GM19372 (cell line): ENCODE measurements around the gene EWSR1.

ENCODE experiments used
- ATAC-seq: cut with Tn5 transposase; IDR thresholded peaks from one replicate; pipeline ENCODE4 v1.9.1; 2021; ENCODE audit warnings: mild to moderate bottlenecking, low read depth, moderate library complexity; ENCODE audit not compliant: unreplicated experiment

Gene EWSR1

DNA sequence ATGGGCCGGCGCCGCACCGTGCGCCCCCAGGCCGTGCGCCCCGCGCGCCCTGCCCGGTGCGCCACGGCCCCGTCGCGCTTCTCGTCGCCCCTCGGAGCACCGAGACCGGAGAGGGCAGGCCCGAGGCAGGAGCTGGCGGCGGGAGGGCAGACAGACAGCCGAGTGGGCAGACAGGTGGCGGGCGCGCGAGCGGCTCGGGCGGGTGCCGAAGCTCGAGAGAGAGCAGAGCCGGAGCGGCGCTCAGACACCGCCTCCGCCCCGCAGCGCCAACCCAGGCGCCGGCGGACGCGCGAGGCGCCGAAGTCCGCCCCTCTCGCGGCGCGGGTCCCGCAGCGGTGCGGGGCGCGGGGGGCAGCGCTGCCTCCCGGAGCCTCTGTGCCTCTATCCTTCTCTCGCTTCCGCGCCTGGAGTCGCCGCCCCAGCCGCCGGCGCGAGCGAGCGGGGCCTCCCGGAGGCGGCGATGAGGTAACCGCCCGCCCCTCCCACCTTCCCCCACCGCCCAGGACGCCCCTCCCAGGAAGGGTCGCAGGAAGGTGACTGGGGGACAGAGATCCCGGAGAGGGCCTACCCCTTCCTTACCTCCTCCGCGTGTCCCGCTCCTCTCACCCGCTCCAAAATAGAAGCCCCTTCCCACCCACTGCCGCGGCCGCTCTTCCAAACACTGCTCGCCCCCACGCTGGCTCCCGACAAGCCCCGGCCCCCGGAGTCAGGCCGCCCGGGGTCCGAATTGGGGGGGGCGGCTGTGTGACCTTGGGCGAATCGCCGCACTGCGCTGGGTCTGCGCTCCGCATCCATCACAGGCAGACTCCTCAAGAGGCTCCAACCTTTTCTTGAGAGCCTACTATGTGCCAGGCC, 47.4 kb downstream of the EWSR1 start, which contains the start of gene RASL10A:
Gene RASL10A (minus strand): TSS at position 412 of the 855 bp plus-strand sequence. CDS start 451 bp downstream, outside the sequence.
- ATAC-seq: no peak

DNA sequence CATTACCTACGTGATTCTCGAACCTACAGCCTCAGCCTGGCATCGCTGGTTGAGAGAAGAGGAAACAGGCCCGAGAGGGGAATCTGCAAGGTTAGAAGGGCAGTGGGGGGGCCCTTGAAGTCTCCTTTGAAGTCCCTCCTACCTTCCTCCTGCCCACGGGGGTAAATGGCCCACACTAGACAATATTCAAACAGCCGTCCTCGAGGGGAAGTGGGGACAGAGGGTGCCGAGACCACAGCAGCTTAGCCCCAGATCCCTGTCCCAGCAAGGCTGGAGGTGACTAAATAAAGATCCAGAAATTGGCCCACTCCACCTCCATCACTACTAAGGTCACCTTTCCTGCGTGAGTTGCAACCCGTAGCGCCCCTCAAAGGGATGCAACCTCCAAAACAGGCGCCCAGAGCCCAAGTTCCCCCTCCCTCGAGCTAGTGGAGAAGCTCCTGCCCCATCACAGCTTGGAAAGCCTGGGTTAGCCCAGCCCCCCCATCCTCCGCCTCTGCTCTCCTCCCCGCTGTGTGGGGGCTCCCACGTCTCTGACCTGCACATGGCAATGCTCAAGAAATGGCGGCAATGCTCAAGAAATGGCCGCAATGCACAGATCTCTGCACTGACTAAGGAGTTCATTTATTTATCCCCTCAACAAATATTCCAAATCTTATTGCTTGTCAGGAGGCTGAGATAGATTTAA, 48.2 kb downstream of the EWSR1 start:
- no peak for ATAC-seq

DNA sequence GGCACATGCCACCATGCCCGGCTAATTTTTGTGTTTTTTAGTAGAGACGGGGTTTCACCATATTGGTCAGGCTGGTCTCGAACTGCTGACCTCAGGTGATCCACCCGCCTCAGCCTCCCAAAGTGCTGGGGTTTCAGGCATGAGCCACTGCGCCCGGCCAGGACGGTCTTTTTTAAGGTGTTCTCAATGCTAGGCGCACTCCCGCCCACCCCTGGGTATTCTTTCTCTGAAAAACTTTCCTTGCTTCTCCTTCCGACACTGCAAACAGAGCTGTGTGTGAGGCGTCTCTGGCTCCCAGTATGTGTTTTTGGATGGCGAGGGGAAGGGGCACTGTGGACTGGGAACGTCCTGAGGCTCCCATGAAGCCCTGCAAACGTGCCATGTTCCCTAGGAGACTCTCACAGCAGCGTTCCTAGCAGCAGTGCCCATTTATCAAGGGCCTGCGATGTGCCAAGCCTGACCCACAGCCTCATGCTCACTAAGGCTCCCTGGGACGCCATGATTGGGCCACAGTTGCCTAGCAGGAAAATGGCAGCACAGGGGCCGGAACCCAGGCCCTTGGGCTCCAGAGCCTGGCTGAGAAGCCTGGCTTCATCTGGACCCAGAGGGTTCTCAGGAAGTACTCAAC, 49.9 kb downstream of the EWSR1 start:
- ATAC-seq: no peak

DNA sequence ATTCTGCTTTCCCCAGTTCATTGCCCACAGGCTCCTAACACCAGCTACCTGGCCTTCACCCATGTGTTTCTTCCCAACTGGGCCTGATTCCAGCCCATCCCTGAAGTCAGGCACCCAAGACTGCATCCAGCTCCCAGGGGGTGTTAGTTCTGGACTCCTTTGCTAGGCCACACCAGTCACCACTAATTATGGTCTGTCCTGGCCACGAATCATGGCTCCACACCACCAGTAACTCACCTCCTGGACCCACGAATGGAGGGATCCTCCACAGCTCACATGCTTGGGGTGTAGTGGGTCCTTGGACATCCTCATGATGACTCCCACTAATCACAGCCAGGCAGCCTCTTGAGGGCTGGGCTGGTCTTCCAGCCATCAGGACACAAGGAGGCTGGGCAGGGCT, 51.0 kb downstream of the EWSR1 start:
- no peak for ATAC-seq

DNA sequence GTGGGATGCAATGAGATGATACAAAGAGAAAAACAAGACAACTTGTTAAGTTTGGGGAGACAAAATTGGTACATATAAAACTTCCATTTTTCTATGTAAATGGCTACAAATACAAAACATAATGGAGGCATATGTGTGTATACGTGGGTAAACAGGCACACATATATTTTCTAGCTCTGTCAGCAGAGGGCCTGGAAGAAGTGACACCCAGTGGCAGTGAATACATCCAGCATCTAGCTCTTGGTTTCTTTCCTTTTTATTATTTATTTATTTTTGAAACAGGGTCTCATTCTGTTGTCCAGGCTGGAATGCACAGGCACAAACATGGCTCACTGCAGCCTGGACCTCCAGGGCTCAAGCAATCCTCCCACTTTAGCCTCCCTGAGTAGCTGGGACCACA, 52.5 kb downstream of the EWSR1 start:
- ATAC-seq: no peak

DNA sequence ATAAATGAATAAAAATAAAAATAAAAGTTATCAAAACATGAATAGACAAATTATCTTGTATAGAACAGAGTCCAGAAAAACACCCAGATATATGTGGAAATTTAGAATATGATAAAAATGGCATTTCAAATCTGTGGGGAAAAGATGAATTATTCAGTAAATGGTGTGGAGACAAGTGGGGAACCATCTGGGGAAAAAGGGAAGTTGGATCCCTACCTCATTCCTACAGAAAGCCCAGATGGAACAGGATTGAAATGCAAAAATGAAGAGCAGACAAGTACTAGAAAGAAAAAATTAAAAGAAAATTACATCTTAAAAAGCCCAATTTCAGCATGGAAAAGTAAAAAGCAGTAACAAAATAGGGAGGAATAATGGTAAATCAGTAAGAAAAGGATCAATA, 55.6 kb downstream of the EWSR1 start:
- no peak for ATAC-seq

DNA sequence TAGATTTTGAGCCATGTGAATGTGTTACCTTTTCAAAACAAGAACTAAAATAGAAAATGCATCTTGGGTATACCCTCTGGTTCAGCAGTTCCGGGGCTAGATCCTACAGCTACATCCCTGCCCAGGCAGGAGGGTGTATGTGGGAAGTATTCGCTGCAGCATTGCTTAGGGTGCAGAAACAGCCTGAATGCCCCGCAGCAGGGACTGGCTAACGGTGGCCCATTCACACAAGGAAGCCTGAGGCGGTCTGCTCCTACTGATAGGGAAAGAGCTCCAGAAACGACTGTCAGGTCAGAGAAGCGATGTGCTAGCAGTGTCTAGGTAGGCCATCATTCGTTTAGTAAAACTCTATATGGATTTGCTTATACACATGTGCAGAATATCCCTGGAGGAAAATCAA, 57.3 kb downstream of the EWSR1 start:
- ATAC-seq: no peak

DNA sequence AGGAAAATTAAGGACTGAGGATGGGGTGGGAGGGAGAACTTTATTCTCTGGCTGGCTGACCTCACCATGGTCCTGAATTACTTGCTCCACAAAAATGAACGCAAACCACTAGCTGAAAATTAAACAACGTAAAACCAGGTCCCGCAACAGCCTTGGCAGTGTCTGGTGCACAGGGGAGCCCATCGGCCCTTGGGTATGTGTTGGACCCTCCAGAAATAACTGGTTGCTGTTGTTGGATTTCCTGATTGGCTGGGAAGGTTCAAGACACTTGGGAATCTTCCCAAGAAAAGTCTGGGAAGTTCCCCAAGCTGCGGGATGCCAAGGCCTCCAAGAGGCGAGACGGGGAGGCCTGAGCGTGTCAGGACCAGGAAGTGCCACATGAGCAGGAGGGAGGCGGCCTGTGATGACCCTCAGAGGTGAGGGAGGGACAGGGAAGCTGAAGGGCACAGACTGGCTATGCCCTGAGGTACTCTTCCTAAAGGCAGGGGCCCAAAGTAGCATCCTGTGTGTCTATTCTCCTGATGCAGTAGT, 57.8 kb downstream of the EWSR1 start:
- no peak for ATAC-seq

DNA sequence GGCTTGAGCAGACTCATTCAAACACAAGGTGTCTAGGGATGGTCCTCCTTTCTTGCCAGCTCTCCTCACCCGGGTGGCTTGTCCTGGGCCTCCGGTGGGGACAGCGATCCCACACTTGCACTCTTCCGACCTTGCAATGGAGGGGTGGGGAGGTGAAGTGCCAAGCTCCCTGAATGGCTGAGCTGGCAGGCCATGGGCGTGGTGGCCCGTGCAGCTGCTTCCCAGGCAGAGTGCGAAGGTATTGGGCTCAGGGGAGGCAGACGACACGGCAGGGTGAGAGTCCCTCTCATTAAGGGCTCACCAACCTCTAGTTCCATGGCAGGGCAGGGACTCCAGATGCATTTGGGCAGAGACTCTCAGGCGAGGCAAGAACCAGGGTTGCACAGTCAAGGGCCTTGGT, 58.4 kb downstream of the EWSR1 start:
- no peak for ATAC-seq

DNA sequence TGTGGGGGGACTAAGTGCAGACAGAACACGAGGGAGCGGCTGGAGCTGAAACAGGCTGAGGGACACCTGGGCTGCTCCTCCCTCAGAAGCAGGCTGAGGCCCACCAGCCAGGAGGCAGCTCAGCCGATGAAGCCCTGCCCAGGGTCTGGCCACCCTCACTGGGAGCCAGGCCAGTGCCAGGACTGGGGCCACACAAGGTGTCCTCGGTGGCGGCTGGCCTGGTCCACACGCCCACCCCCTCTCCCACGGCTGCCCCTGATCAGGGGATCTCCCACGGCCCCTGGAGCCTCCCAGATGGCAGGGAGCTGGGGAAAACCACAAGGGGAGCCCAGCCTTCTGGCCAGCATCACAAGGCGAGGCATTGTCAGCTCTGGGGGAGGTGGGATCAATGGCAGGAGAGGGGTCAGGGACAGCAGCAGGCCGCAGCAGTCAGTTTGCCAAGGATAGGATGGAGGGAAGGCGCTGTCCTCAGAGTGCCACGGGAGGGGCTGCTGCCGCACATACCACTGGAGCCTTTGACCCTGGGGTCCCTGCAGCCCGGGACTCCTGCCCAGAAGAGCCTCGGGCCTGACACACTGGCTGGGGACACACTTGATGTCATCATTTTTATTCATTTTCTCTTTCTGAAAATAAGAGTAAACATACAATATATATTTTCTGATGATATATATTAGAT, 59.2 kb downstream of the EWSR1 start:
- no peak for ATAC-seq

DNA sequence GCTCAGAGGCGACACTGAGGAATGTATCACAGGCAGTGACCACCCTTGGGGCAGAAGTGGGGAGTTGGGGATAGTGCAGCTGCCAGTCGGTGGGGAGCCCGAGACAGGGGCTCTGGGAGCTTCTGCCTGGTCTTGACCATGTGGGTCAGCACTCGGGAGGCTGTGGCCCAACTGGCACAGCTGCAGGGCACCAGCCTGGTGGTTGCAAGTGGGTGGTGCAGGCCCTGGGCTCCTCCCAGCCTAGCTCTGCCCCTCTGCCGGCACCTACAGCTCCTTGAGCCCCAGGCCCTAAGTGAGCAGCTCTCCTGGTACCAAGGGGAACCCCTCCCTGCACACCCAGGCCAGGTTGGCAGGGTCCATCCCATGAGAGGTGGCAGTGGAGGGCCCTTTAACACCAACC, 60.0 kb downstream of the EWSR1 start:
- no peak for ATAC-seq

DNA sequence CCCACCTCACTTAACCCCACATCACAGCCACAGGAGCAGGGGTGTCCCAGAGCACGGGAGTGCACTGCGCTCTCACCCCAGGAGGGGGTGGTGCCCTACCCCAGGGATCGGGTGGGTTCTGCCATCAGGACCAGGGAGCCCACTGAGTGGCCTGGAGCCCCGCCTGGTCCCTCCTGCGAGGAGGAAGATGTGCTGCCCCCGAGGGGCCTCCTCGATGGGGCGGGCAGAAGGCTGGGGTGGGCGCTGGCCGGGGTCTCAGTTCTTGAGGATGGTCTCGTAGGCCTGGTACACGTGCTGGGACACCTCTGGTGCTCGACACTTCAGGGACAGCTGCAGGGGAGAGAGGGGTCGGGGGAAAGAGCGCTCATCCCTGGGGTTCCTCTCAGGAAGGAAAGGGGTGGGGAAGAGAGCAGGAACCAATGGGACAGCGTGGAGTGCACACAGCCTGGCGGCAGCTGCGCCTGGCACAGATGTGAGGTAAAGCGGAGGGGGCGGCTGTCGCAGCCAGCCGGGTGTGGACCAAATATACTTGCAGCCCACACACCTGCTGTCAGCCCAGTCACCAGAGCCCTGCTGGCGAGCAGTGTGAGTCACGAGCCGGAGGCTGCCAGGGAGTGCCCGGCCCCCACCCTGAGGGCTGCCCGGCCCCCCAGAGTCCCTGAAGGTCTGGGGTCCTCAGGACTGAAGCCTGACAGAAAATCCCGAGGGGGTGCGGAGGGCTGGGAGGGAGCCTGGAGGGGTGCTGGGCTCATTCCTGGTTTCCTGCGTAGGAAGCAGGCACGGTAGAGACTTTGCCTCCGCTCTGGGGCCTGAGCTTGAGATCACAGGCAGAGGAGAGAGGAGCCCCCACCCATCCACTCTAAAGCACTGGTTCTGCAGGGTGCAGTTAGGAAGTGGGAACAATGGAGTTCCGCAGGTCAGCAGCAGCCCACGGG, 60.8 kb downstream of the EWSR1 start:
- no peak for ATAC-seq

DNA sequence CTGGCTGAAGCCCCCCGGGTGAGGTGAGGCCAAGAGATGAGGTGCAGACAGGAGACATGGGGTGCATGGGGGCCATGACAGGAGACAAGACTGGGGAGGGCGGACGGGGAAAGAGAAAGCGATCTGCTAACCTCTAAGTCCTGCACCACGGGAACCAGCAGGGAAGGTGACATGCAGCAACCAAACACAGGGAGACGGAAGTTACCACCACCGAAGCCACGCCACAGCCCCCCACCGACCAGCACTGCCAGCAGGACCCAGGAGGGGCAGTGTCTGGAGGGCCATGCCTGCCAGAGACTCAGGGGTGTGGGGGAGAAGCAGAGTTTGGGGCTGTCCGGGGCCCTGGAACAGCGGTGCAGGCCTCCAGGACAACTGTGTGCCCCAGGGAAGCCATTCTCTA, 61.5 kb downstream of the EWSR1 start:
- ATAC-seq: no peak

DNA sequence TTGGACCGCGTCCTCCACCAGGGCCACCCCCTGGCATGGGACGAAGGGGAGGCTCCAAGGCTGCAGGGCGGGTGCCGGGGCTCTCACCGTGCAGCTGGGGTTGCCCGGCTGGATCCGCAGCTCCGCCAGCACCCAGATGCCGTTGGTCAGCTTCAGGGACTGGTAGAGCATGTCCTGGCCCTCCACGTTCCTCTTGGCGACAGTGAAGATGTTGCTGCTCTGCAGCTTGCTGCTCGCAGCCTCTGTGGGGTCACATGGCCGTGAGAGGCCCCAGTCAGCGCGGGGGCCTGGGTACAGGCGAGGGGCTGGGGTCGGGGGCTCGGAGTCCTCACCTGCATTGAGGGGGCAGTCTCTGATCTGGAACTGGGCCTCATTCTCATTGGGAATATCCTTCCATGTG, 62.2 kb downstream of the EWSR1 start:
- no peak for ATAC-seq

DNA sequence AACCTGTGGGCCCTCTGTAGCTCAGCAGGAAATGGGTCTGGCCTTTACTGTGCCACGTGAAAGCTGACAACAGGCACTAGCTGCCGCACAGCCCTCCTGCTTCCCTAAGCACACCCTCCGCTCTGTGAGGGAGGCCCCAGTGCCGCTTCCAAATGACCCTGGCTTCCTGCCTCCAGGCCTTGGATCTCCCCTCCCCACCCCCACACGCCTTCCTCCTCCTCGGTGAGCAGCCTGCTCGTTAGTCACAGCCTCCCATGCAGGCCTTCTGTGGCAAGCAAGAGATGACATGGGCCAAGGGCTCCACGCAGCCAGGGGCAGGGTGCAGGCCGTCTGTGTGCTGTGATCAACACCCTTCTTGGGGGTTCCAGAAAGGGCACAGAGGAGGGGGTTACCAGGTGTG, 62.7 kb downstream of the EWSR1 start:
- no peak for ATAC-seq

DNA sequence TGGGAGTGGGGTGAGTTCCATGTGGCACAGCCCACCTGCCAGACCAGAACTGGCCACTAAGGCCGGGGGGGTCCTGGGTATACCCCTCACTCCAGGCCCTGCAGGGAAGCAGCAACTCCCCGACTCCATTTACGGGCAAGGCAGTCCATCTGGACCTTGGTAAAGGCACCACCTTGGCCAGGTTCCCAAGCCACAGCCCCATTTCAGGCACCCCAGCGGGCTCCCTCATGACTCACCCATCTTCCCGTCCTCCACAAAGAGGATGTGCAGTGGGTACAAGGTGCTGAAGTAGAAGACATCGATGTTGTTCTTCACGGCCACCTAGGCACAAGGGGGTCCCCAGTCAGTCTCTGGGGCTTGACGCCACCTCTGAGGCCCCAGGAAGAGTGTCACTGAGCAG, 63.1 kb downstream of the EWSR1 start:
- no peak for ATAC-seq

DNA sequence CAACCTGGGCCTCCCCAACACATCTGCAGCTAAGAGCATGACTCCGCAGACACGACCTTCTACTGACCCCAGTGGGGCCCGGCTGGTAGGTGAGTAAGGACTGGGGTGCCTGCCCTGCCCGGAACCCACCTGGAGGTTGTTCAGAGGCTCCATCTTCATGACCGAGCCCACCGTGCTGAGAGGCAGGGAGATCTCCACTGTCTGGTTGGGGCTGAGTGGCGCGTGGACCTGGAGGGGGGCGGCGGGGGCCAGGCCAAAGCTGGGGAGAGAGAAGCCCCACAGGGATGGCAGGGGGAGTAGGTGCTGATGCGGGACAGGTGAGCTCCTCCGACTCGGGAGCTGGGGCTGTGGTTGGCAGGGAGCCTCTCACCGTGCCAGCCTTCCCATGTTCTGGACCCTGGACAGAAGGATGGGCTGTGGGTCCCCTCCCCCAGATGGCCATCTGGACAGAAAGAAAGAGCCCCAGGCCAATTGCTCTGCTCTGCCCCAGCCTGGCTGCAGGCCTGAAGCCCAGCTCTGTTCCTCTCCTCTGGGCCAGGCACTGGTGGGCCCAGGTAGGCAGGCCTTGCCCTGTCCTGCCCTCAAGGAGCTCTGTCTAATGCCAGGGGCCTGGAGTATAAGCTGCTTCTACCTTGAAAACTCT, 63.7 kb downstream of the EWSR1 start:
- ATAC-seq: no peak

DNA sequence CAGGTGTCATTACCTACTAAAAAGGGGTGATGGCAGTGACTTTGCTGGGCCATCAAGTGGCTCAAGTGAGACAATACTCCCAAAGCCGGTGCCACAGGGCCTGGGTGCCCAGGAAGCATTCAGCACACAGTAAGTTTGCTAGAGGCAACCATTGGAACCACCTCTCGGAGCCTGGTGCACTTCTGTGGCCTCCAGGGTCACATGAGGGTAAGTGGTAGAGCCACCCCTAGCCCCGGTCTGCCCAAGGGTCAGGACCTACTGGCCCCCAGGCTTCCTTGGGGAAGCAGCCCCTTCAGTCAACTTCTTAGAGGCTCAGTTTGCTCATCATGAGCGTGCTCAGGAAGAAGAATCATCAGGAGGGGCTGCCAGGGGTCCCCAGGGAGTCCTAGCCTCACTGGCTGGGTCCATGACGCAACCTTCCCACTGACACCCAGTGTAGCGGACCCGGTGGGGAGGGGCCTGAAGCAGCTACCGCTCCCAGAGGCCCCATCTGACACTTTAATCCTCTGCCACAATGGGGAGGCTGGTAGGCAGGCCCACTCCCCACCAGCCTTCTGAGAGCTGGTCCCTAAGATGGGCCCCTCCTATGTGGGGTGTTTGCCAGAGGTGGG, 64.9 kb downstream of the EWSR1 start:
- ATAC-seq: no peak

DNA sequence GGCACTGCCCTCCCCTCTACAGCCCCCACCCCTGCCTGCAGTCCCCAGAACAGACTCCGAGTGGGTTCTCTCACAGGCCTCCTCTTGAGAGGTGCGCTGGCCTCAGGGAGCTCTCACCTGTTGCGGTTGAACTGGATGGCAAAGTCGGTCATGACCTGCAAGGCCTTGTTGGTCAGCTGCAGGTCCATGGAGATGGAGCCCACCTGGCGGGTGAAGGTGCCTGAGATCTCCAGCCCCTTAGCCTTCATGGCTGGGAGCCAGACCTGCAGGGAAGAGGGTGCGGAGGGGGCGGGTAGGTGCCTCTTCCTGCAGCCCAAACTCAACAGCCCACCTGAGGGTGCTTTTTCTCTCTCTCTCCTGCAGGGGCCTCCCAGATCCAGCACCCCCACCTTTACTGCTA, 66.1 kb downstream of the EWSR1 start:
- no peak for ATAC-seq
